GM19023 (cell line): Measurements from ENCODE around the gene TANC1.

Experiments used
- ATAC-seq: cut with Tn5 transposase; IDR thresholded peaks from one replicate; pipeline ENCODE4 v1.9.1; 2021; ENCODE audit warnings: mild to moderate bottlenecking, moderate library complexity; ENCODE audit not compliant: unreplicated experiment

The TANC1 gene

GRCh38 chr2:158960193-158960592 lies 8.2 kb upstream of the TANC1 start:
- no peak for ATAC-seq

GRCh38 chr2:158962074-158962473 lies 6.4 kb upstream of the TANC1 start:
- no peak for ATAC-seq

- ATAC-seq, result no peak
Observed at GRCh38 chr2:158963071-158963470, 5.4 kb upstream of the TANC1 start.

- no peak for ATAC-seq
Observed at GRCh38 chr2:158965107-158965506, 3.3 kb upstream of the TANC1 start.

GRCh38 chr2:158965641-158966040 lies 2.8 kb upstream of the TANC1 start:
- ATAC-seq, result no peak

GRCh38 chr2:158966312-158966711 lies 2.1 kb upstream of the TANC1 start:
- ATAC-seq, result no peak

DNA sequence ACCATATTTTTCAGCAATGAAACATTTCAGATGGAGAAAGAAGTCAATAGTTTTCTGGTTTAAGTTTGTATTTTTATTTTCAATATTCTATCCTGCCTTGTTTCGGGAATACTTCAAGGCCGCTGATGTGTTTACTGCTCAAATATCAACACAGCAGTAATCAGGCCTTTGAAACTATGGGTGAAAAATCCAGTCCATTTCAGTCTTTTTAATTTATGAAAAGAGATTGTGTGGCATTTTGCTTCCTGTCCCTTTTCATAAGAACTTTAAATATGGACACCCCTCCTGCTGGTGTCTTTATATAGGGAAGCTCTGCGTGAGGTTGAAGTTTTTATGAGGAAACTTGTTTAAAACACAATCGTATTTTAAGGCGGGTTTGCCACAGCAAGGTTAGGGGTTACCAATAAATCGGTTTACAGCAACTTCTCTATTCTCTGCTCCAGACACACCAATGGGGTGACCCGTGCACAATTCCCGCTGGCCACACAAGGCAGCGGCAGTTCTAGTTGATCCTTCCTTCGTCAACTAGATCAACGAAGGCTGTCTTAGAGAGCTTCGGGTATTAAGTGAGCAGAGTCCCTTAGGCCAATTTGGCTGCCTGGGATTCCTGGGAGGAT lies 1.2 kb upstream of the TANC1 start:
- no peak for ATAC-seq

DNA sequence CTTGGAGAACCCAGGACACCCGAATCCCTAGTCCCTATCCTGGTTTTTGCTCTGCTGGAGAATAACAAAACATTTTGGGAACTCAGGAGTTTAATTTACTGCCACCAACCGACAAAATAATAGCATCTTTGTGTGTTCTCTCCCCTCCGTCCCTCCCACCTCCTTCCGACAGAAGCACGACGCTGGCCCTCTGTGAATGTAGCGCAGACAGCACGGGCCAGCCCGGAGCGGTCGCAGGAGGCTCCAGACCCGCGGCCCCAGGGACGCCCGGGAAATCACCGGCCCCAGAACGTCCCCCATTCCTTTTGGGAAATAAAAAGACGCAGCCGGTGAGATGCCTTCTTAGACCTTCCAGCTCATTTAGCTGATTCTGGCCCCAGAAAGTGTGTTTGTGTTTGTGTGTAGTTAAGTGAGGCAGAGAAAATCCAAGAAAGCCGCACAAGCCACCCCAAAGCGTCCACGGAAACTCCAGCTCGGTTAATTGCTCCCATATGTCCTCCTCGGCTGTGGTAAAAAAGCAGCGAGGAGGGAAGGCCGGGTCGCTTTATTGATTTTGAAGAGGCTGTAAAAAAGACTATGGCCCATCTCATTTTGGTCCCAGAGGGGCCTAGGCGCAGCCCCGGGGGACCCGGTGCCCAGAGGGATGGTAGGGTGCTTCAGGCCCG lies 577 bp upstream of the TANC1 start:
- peak; percentile 2 for ATAC-seq

GRCh38 chr2:158969162-158969714 lies 798 bp downstream of the TANC1 start:
- no peak for ATAC-seq

- no peak for ATAC-seq
Observed at GRCh38 chr2:158969715-158970240, 1.3 kb downstream of the TANC1 start.

DNA sequence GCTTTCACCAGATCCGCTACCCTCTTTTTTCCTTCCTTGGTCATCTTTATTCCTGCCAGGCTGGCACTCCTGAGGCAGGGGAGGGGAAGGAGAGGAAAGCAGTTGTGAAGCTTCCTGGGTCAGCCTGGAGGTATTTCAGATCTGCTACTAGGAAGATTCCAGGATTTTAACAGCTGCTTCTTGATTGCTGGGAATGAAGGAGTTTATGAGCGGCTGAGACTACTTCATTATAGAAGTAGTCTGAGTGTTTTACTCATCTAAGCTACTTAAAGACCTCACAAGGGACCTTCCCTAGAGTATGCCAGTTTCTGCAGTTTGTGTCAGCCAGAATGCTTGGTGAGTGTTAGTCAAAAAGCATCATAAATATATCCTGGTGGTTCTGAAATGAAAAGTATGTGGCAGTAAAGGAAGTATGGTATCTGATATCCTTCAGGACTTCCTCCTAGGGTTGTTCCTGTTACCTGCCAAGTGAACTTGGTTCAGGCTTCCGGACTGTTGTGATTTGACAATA lies 1.9 kb downstream of the TANC1 start:
- no peak for ATAC-seq

DNA sequence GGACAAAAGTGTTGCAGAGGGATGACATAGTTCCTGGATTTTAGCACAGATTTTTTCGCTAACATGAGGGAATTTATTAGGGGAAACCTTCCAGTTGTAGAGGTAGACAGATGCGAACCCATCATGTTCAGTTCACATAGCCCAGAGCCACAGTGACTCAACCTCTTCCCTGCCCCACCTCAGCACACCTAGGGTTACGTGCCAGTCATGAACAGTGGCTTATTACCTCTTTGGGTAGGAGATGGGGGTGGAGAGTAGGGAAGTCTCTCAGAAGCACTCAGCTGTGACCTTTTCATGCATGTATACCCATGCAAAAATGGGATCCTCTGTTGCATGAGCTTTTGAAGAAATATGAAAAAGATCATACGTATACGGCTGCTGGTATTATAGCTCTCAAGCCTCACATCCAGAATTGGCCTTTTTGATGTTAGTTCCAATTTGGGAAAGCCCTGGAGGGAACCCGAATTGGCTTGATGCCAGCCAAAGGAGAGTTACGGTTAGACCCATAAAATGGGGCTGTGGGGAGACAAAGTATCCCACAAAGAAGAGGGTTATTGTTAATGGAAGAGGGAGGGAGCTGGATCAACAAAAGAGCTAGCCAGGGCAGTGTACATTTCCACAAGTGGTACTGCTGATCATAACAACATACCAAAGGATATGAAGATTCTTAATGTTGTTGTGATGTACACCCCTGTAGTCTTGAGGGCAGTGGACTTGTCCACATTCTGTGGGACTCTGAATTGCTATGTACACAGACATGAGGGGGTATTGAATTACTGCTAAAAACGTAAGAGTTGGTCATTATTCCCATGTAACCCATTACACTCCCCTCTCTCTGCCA lies 4.9 kb downstream of the TANC1 start:
- no peak for ATAC-seq

DNA sequence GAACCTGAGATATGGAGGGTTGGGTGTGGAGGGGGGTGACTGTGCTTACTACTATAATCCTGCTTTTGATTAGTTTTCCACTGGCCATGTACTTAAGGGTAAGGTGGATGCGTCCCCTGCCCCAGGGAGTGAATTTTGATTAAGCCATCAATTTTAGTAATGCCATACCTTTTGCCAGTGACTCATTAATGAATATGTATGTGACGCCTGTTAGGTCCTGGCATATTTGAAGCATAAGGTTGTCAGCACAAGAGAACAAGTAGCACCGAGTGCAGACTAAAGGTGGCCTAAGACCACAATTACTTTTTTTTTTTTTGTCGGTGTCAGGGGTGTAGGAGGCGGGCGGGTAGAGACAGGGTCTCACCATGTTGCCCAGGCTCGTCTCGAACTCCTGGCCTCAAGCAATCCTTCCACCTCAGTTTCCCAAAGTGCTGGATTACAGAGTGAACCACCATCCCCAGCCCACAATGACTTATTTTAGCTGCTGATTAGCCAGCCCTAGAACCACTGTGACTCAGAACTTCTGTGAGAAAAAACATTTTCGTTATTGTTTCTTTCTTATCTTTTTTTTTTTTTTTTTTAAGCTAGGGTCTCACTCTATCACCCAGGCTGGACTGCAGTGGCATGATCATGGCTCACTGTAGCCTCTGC lies 7.0 kb downstream of the TANC1 start:
- no peak for ATAC-seq

GRCh38 chr2:158979772-158980171 lies 11.3 kb downstream of the TANC1 start:
- ATAC-seq, result no peak

DNA sequence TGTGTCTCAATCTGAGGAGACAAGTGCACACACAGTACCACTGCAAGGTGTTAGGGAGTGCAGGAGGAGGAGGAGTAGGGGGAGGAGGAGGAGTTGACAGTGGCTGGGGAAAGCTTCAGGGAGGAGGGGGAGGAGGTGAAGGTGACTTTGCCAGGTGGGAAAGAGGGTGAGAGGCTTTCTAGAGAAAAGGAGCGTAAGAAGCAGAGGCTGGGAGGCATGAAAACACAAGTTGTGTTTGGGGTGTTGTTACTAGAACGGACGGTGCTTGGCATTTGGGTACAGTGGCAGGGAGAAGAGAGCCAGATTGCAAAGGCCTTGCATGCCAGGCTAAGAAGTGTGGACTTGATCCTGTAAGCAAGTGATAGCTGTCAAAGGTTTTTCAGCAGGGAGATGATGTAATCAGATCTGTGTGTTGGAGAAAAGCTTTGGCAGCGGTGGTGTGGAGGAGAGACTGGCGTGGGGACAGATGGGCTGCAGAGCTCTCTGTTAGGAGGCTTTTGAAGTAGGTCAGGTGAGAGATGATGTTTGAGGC lies 16.2 kb downstream of the TANC1 start:
- ATAC-seq, result no peak

- no peak for ATAC-seq
Observed at GRCh38 chr2:158988501-158988900, 20.1 kb downstream of the TANC1 start.

- ATAC-seq, result no peak
Observed at GRCh38 chr2:158989165-158989564, 20.7 kb downstream of the TANC1 start.

DNA sequence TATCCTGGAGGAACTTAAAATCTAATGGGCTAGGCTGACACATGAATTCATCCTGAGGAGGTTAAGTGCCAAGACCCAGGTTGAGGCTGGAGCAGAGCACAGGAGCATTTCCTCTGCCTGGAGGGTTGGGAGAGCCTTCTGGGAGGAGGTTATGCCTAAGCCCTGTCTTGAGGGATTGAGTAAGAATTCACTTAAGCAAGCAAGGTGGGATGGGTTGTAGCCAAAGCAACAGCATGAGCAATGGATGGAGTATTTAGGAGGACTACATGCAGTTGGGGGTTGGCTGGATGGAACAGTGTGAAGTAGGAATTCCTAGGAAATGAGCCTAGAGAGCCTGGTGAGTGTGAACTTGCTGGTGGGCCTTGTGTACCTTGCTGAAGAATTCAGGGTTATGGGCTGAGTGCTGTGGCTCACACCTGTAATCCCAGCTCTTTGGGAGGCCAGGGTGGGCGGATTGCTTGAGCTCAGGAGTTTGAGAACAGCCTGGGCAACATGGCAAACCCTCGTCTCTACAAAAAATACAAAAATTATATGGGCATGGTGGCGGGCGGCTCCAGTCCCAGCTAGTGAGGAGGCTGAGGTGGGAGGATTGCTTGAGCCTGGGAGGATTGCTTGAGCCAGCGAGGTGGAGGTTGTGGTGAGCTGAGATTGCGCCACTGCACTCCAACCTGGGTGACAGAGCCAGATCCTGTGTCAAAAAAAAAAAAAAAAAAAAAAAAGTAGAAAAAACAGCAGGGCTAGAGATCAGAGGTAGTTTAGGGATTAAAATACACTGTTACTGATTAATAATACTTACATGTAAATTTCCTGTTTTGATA lies 22.2 kb downstream of the TANC1 start:
- ATAC-seq, result no peak

DNA sequence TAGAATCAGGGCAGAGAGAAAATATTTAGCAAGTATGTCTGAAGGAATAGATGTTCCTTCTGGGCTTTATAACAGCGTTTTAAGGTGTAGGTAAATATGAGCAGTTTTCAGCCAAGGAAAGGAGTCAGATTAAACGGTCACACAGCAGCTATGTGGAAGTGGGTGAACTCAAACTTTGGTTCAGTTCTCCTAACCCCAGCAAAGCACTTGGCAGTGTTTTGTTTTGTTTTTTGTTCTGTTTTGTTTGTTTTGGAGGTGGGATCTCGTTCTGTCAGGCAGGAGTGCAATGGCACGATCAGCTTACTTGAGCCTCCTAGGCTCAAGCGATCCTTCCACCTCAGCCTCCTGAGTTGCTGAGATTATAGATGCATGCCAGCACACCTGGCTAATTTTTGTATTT lies 24.6 kb downstream of the TANC1 start:
- ATAC-seq, result no peak
